KG1 (cell line): ENCODE results near the gene SPOP.

Experiments used
- DNase-seq: peaks from one replicate; lab custom pipeline; 2025; lab: John Stamatoyannopoulos, UW

The SPOP gene

GRCh38 chr17:49616086-49616485 is 61.8 kb downstream of the SPOP start:
- no peak for DNase-seq

- DNase-seq = no peak
Measured at GRCh38 chr17:49613182-49613800, 64.6 kb downstream of the SPOP start.

- DNase-seq = no peak
Measured at GRCh38 chr17:49612726-49613125, 65.2 kb downstream of the SPOP start.

GRCh38 chr17:49610883-49611584 is 66.9 kb downstream of the SPOP start:
- no peak for DNase-seq

GRCh38 chr17:49604314-49604869 is 73.5 kb downstream of the SPOP start:
- no peak for DNase-seq

GRCh38 chr17:49603720-49604119 is 74.2 kb downstream of the SPOP start:
- no peak for DNase-seq

GRCh38 chr17:49603238-49603637 is 74.7 kb downstream of the SPOP start:
- DNase-seq = no peak

GRCh38 chr17:49602783-49603182 is 75.1 kb downstream of the SPOP start:
- no peak for DNase-seq

- no peak for DNase-seq
Measured at GRCh38 chr17:49600949-49601348, 76.9 kb downstream of the SPOP start.

GRCh38 chr17:49598918-49599317 is 79.0 kb downstream of the SPOP start:
- no peak for DNase-seq

- DNase-seq = no peak
Measured at GRCh38 chr17:49597928-49598655, 79.8 kb downstream of the SPOP start.

- no peak for DNase-seq
Measured at GRCh38 chr17:49597436-49597835, 80.5 kb downstream of the SPOP start.

GRCh38 chr17:49596613-49597244 is 81.2 kb downstream of the SPOP start:
- DNase-seq = no peak

- no peak for DNase-seq
Measured at GRCh38 chr17:49595980-49596379, 81.9 kb downstream of the SPOP start.

GRCh38 chr17:49595328-49595727 is 82.6 kb downstream of the SPOP start:
- no peak for DNase-seq

- no peak for DNase-seq
Measured at GRCh38 chr17:49592263-49592662, 85.6 kb downstream of the SPOP start.

- no peak for DNase-seq
Measured at GRCh38 chr17:49590874-49591273, 87.0 kb downstream of the SPOP start.

GRCh38 chr17:49589577-49589927 is 88.3 kb downstream of the SPOP start:
- no peak for DNase-seq

- no peak for DNase-seq
Measured at GRCh38 chr17:49588726-49589576, 88.9 kb downstream of the SPOP start.

GRCh38 chr17:49588312-49588711 is 89.6 kb downstream of the SPOP start:
- DNase-seq = no peak

GRCh38 chr17:49587366-49588073 is 90.4 kb downstream of the SPOP start:
- no peak for DNase-seq
